Activated T-cell treated with anti-CD3 and anti-CD28 coated beads, Interleukin-2, amount 50 U/mL, for 24 hours (primary cell): Measurements from ENCODE around the gene ERGIC1.

ENCODE experiments used
- DNase-seq: peaks from one replicate; pipeline ENCODE4 v3.0.0-alpha.2; 2020
- H3K27ac Mint-ChIP-seq: 2 replicates; pipeline ENCODE4 v1.8.0; 2020; ENCODE audit warnings: mild to moderate bottlenecking, mixed read lengths
- H3K27me3 Mint-ChIP-seq: 2 replicates; pipeline ENCODE4 v1.8.0; 2020; ENCODE audit warnings: mixed read lengths
- H3K36me3 Mint-ChIP-seq: 2 replicates; pipeline ENCODE4 v1.8.0; 2020; ENCODE audit warnings: low read depth, mixed read lengths
- H3K4me1 Mint-ChIP-seq: 2 replicates; pipeline ENCODE4 v1.8.0; 2020; ENCODE audit warnings: low read depth, mixed read lengths
- H3K4me3 Mint-ChIP-seq: 2 replicates; pipeline ENCODE4 v1.8.0; 2020; ENCODE audit warnings: mild to moderate bottlenecking, moderate library complexity, mixed read lengths
- H3K9me3 Mint-ChIP-seq: 2 replicates; pipeline ENCODE4 v1.8.0; 2020; ENCODE audit warnings: mixed read lengths

The ERGIC1 gene

DNA sequence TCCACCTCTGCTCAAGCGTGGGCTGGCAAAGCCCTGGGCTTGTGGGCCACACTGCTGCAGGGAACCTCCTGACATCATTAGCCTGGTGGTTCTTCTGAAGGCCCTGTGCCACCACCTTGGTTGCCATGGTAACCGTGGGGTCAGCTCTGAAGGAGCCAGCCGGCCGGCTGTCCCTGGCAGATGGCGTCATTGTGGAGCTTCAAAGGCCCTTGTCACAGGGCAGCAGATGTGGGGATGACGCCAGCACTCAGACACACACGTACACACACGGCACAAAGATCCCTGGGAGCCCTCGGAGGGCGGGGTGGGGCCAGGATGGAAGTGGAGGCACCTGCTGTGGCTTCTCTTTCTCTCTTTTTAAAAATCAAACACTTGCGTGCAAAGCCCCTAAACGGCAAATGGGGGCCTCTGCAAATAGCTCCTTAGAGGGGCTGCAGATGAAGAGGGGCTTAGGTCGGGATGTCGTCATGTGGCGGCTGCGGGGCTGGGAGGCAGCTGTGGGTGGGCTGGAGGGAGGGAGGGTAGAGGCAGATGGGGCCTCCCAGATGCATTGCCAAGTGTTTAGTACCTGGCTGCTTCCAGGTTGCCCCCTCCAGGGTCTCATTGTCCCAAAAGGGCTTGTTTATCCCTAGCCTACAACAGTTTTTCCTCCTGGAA, 105.7 kb downstream of the ERGIC1 start:
- no peaks in the 10 kb centered on the region for H3K4me1 Mint-ChIP-seq
- peaks cover 55% of the 10 kb centered on the region for H3K36me3 Mint-ChIP-seq
- no peaks in the 10 kb centered on the region for H3K9me3 Mint-ChIP-seq
- H3K4me3 Mint-ChIP-seq, result no peak overlapping the region
- H3K27ac Mint-ChIP-seq, result no peak overlapping the region
- no peaks in the 10 kb centered on the region for H3K27me3 Mint-ChIP-seq
- no peak for DNase-seq

GRCh38 chr5:172940268-172941066, 106.4 kb downstream of the ERGIC1 start:
- Mint-ChIP-seq H3K4me3 (no peak overlapping the region), H3K27me3 (no peaks in the 10 kb centered on the region), H3K9me3 (no peaks in the 10 kb centered on the region), H3K4me1 (no peaks in the 10 kb centered on the region), H3K27ac (no peak overlapping the region), H3K36me3 (peaks cover 56% of the 10 kb centered on the region)
- DNase-seq, result no peak

GRCh38 chr5:172941067-172941516, 107.0 kb downstream of the ERGIC1 start:
- Mint-ChIP-seq H3K27ac (no peak overlapping the region), H3K4me1 (no peaks in the 10 kb centered on the region), H3K4me3 (no peak overlapping the region), H3K9me3 (no peaks in the 10 kb centered on the region), H3K36me3 (peaks cover 54% of the 10 kb centered on the region), H3K27me3 (no peaks in the 10 kb centered on the region)
- no peak for DNase-seq

GRCh38 chr5:172942556-172942955, 108.5 kb downstream of the ERGIC1 start:
- no peaks in the 10 kb centered on the region for H3K9me3 Mint-ChIP-seq
- H3K27ac Mint-ChIP-seq, result no peak overlapping the region
- H3K27me3 Mint-ChIP-seq, result no peaks in the 10 kb centered on the region
- no peak for DNase-seq
- peaks cover 49% of the 10 kb centered on the region for H3K36me3 Mint-ChIP-seq
- H3K4me1 Mint-ChIP-seq, result no peaks in the 10 kb centered on the region
- H3K4me3 Mint-ChIP-seq, result no peak overlapping the region

DNA sequence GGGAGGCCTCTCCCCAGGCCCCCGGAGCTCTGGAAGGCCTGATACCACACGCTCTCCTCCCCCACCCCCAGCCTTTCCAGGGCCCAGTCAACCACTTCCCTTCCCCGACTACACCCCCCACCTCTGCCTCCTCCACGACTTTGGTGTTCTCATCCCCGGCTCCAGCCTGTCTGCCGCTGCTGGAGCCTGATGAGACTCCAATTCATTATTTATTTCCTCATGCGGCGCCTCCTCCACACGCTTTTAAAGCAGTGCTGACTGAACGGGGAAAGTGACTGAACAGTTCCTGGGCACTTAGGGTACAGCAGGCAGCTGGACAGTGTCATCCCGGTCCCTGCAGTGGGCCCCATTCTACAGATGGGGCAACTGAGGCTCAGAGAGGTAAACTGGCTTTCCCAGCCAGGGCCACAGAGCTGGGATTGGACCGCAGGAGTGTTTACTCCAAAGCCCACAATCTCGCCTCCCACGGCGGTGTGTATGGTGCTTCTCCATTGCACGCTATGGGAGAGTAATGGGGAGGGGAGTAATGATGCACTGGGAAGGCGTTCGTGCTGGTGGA, 109.3 kb downstream of the ERGIC1 start:
- DNase-seq, result no peak
- no peaks in the 10 kb centered on the region for H3K27me3 Mint-ChIP-seq
- no peak overlapping the region for H3K27ac Mint-ChIP-seq
- H3K4me1 Mint-ChIP-seq, result no peaks in the 10 kb centered on the region
- H3K36me3 Mint-ChIP-seq, result peaks cover 43% of the 10 kb centered on the region
- H3K9me3 Mint-ChIP-seq, result no peaks in the 10 kb centered on the region
- H3K4me3 Mint-ChIP-seq, result no peak overlapping the region

- H3K9me3 Mint-ChIP-seq, result no peaks in the 10 kb centered on the region
- no peak overlapping the region for H3K27ac Mint-ChIP-seq
- no peaks in the 10 kb centered on the region for H3K27me3 Mint-ChIP-seq
- no peak overlapping the region for H3K4me3 Mint-ChIP-seq
- H3K36me3 Mint-ChIP-seq, result peaks cover 42% of the 10 kb centered on the region
- no peak for DNase-seq
- H3K4me1 Mint-ChIP-seq, result no peaks in the 10 kb centered on the region
Measured at GRCh38 chr5:172943906-172944305, 109.9 kb downstream of the ERGIC1 start.

DNA sequence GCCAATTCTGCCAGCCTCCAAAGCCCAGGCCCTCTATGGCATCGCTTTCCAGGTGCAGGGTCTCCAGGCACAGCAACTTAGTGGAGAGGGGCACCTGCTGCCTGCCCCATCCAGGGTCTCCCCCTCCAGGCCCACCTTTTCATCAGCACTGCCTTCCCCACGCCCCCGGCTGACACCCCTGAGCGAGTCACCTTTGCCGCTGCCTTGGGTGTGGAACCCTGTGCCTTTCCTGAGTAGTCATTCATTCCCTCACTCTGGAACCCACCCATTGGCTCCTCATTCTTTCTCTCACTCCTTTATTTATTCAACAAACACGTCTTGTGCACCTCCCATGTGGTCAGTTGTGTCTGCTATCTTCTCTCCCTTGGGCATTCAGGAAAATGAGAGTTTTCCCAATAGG, 110.7 kb downstream of the ERGIC1 start:
- Mint-ChIP-seq H3K27ac (no peak overlapping the region), H3K4me1 (no peaks in the 10 kb centered on the region), H3K9me3 (no peaks in the 10 kb centered on the region), H3K4me3 (no peak overlapping the region), H3K36me3 (peaks cover 39% of the 10 kb centered on the region), H3K27me3 (no peaks in the 10 kb centered on the region)
- no peak for DNase-seq

- Mint-ChIP-seq H3K27ac (no peak overlapping the region), H3K4me1 (no peaks in the 10 kb centered on the region), H3K36me3 (peaks cover 36% of the 10 kb centered on the region), H3K4me3 (no peak overlapping the region), H3K27me3 (no peaks in the 10 kb centered on the region), H3K9me3 (no peaks in the 10 kb centered on the region)
- no peak for DNase-seq
Measured at GRCh38 chr5:172945151-172945550, 111.1 kb downstream of the ERGIC1 start.

GRCh38 chr5:172946146-172946545, 112.1 kb downstream of the ERGIC1 start:
- H3K27ac Mint-ChIP-seq, result no peak overlapping the region

GRCh38 chr5:172949426-172949825, 115.4 kb downstream of the ERGIC1 start:
- Mint-ChIP-seq H3K4me1 (no peaks in the 10 kb centered on the region), H3K27me3 (no peaks in the 10 kb centered on the region), H3K36me3 (peaks cover 31% of the 10 kb centered on the region), H3K4me3 (no peak overlapping the region), H3K27ac (no peak overlapping the region), H3K9me3 (no peaks in the 10 kb centered on the region)
- DNase-seq, result no peak

More at GRCh38 chr5:172946146-172946545, 112.1 kb downstream of the ERGIC1 start:
- Mint-ChIP-seq H3K36me3 (peaks cover 39% of the 10 kb centered on the region), H3K27me3 (no peaks in the 10 kb centered on the region), H3K9me3 (no peaks in the 10 kb centered on the region), H3K4me1 (no peaks in the 10 kb centered on the region), H3K4me3 (no peak overlapping the region)
- DNase-seq, result no peak

DNA sequence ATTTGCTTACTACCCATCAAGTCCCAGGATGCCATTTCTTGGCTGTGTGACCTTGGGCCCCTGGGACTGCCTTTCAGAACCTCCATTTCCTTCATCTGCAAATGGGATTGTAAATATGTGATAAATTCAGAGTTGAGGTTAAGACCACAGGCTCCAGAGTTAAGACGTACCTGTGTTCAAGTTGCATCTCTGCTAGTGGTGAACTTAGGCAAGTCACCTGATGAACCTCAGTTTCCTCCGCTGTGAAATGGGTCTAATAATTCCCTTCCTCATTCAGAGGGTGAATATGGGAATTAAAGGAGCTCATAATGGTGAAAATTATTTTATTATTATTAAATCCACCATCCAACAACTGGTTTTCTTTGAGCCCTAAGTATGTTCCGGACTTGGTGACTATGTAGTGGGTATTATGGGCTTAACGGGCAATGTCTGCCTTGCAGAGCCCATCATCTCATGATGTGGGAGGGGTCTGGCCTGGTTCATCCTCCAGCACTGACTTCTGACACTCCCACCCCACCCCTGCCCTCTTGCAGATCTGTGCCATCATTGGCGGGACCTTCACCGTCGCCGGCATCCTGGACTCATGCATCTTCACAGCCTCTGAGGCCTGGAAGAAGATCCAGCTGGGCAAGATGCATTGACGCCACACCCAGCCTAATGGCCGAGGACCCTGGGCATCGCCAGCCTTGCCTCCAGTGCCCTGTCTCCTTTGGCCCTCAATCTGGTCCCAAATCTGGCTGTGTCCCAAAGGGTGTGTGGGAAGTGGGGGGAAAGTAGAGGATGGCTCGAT, 116.3 kb downstream of the ERGIC1 start:
- peak overlapping the region; percentile 12 for H3K27ac Mint-ChIP-seq
- H3K36me3 Mint-ChIP-seq, result peaks cover 23% of the 10 kb centered on the region
- H3K9me3 Mint-ChIP-seq, result no peaks in the 10 kb centered on the region
- H3K4me3 Mint-ChIP-seq, result no peak overlapping the region
- H3K4me1 Mint-ChIP-seq, result no peaks in the 10 kb centered on the region
- no peaks in the 10 kb centered on the region for H3K27me3 Mint-ChIP-seq
- DNase-seq, result no peak

- Mint-ChIP-seq H3K36me3 (peaks cover 15% of the 10 kb centered on the region), H3K27ac (peak overlapping the region; percentile 12), H3K27me3 (no peaks in the 10 kb centered on the region), H3K9me3 (no peaks in the 10 kb centered on the region), H3K4me3 (no peak overlapping the region), H3K4me1 (no peaks in the 10 kb centered on the region)
- DNase-seq, result no peak
Measured at GRCh38 chr5:172951371-172952033, 117.5 kb downstream of the ERGIC1 start.

GRCh38 chr5:172952034-172952511, 118.0 kb downstream of the ERGIC1 start:
- peaks cover 12% of the 10 kb centered on the region for H3K36me3 Mint-ChIP-seq
- H3K4me1 Mint-ChIP-seq, result no peaks in the 10 kb centered on the region
- H3K27ac Mint-ChIP-seq, result no peak overlapping the region
- no peak overlapping the region for H3K4me3 Mint-ChIP-seq
- DNase-seq, result no peak
- H3K27me3 Mint-ChIP-seq, result no peaks in the 10 kb centered on the region
- no peaks in the 10 kb centered on the region for H3K9me3 Mint-ChIP-seq
